Central memory CD8-positive, alpha-beta T cell (primary cell): ENCODE measurements around the gene CEP57.
"Not testable (repeated sequence)": the region's sequence is repeated elsewhere in the genome, so short reads cannot be mapped to it uniquely, and the experiment has no call there.

ENCODE experiments used
- ATAC-seq: fragments of 150-1000 bp; cut with Tn5 transposase; replicated peaks from 2 replicates; pipeline ENCODE4 v1.10.0; 2022; ENCODE audit warnings: mild to moderate bottlenecking, moderate FRiP score, moderate number of reproducible peaks; ENCODE audit not compliant: poor library complexity, severe bottlenecking; ENCODE audit errors: extremely low read depth
- DNase-seq, 2 donors: peaks; one replicate each; pipeline ENCODE4 v3.0.0; 2021; ENCODE audit warnings: low spot score in 2 of 2
- H3K27ac Mint-ChIP-seq: one replicate; pipeline ENCODE4 v1.8.0; 2022; ENCODE audit warnings: low read depth, mild to moderate bottlenecking, moderate library complexity, mixed read lengths
- H3K27me3 Mint-ChIP-seq: one replicate; pipeline ENCODE4 v1.8.0; 2022; ENCODE audit warnings: mixed read lengths
- H3K36me3 Mint-ChIP-seq: one replicate; pipeline ENCODE4 v1.8.0; 2022; ENCODE audit warnings: mild to moderate bottlenecking, moderate library complexity, mixed read lengths; ENCODE audit not compliant: insufficient read depth
- H3K4me1 Mint-ChIP-seq: one replicate; pipeline ENCODE4 v1.8.0; 2022; ENCODE audit warnings: mixed read lengths
- H3K4me3 Mint-ChIP-seq: one replicate; pipeline ENCODE4 v1.8.0; 2022; ENCODE audit warnings: mild to moderate bottlenecking, moderate library complexity, mixed read lengths
- H3K9me3 Mint-ChIP-seq: one replicate; pipeline ENCODE4 v1.8.0; 2022; ENCODE audit warnings: mixed read lengths

The CEP57 gene

GRCh38 chr11:95849087-95849825 lies 59.0 kb downstream of the CEP57 start:
- Mint-ChIP-seq H3K27ac (no peak overlapping the region), H3K27me3 (no peaks in the 10 kb centered on the region), H3K9me3 (no peaks in the 10 kb centered on the region), H3K4me3 (no peak overlapping the region), H3K4me1 (no peaks in the 10 kb centered on the region), H3K36me3 (peaks cover 16% of the 10 kb centered on the region)
- ATAC-seq (no peak), DNase-seq (no peak)

- Mint-ChIP-seq H3K4me1 (no peaks in the 10 kb centered on the region), H3K9me3 (no peaks in the 10 kb centered on the region), H3K4me3 (no peak overlapping the region), H3K27me3 (no peaks in the 10 kb centered on the region), H3K27ac (no peak overlapping the region), H3K36me3 (peaks cover 10% of the 10 kb centered on the region)
- no peak for ATAC-seq
- DNase-seq = no peak
These were observed 59.8 kb downstream of the CEP57 start for GRCh38 chr11:95850137-95850536.

DNA sequence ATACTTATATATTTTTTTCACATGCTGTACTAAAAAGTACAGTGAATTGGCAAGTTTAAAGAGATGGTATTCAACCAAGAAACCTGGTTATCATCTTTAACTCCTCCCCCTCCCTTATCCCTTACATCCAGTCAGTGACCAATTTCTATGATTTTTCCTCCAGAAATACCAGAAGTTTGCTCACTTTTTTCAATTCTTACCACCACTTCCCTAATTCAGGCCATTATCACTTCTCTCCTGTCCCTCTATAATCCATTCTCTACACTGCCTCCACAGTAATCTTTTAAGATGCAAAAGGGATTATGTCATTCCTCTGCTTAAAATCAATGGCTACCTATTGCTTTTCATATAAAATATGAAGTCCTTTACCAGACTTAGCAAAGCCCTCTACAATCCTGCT lies 62.8 kb downstream of the CEP57 start:
- Mint-ChIP-seq H3K9me3 (no peaks in the 10 kb centered on the region), H3K4me1 (no peaks in the 10 kb centered on the region), H3K36me3 (peaks cover 8% of the 10 kb centered on the region), H3K4me3 (no peak overlapping the region), H3K27ac (no peak overlapping the region), H3K27me3 (no peaks in the 10 kb centered on the region)
- ATAC-seq = no peak
- DNase-seq = no peak

GRCh38 chr11:95853862-95854261 lies 63.6 kb downstream of the CEP57 start:
- Mint-ChIP-seq H3K9me3 (no peaks in the 10 kb centered on the region), H3K36me3 (peaks cover 8% of the 10 kb centered on the region), H3K27ac (no peak overlapping the region), H3K4me3 (no peak overlapping the region), H3K27me3 (no peaks in the 10 kb centered on the region), H3K4me1 (no peaks in the 10 kb centered on the region)
- ATAC-seq (no peak), DNase-seq (no peak)

GRCh38 chr11:95854362-95854761 lies 64.1 kb downstream of the CEP57 start:
- not testable (repeated sequence) for H3K36me3 Mint-ChIP-seq, ATAC-seq, H3K4me3 Mint-ChIP-seq, H3K27ac Mint-ChIP-seq, H3K27me3 Mint-ChIP-seq, H3K9me3 Mint-ChIP-seq, DNase-seq, H3K4me1 Mint-ChIP-seq

DNA sequence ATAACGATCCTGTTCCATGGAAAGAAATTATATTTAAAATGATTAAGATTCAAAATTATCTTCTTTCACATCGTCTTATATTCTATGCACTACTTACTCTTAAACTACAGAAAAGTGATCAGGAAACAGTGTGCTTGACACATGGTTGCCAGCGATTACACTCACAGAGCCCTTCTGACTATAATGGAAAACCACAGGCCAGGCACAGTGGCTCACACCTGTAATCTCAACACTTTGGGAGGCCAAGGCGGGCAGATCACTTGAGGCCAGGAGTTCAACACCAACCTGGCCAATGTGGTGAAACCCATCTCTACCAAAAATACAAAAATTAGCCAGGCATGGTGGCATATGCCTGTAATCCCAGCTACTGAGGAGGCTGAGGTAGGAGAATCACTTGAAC lies 69.7 kb downstream of the CEP57 start:
- Mint-ChIP-seq H3K27ac (peak overlapping the region; percentile 17), H3K36me3 (peaks cover 12% of the 10 kb centered on the region)
- H3K27me3 Mint-ChIP-seq, H3K9me3 Mint-ChIP-seq, H3K4me3 Mint-ChIP-seq, H3K4me1 Mint-ChIP-seq, ATAC-seq, DNase-seq: not testable (repeated sequence)

DNA sequence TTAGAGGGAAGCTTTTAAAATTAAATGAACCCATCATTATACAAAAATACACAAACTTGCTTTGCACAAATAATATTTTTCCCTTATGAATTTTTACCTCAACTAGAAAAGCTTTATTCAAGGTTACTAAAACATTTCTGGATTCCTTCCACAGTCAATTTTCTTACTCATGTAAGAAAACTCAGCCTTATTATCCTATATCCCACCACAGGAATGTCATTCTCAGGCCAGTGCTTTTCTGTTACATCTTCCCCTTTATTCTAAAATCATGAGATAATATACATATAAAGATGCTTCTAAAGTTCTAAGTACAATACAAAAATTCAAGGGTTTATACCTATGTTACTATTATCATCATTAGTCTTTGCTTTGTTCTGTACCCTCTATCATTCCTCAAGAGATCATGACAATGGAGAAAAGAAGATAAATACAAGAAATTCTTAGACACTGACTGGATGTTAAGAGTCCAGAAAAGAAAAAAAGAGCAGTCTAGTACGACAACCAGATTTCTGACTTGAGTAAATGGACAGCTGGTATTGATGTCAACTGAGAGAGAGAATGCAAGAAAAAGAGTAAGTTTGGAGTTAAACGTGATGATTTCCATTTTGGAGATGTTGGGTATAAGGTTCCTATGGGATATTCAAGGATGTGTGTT lies 73.3 kb downstream of the CEP57 start:
- ATAC-seq (no peak), DNase-seq (no peak)
- H3K9me3 Mint-ChIP-seq = no peaks in the 10 kb centered on the region
- H3K36me3 Mint-ChIP-seq = peaks cover 8% of the 10 kb centered on the region
- H3K27ac Mint-ChIP-seq = no peak overlapping the region
- H3K27me3 Mint-ChIP-seq = no peaks in the 10 kb centered on the region
- H3K4me1 Mint-ChIP-seq = no peaks in the 10 kb centered on the region
- no peak overlapping the region for H3K4me3 Mint-ChIP-seq

GRCh38 chr11:95867105-95867504 lies 76.8 kb downstream of the CEP57 start:
- peaks cover 5% of the 10 kb centered on the region for H3K36me3 Mint-ChIP-seq
- no peaks in the 10 kb centered on the region for H3K9me3 Mint-ChIP-seq
- ATAC-seq = no peak
- no peaks in the 10 kb centered on the region for H3K27me3 Mint-ChIP-seq
- no peaks in the 10 kb centered on the region for H3K4me1 Mint-ChIP-seq
- no peak overlapping the region for H3K4me3 Mint-ChIP-seq
- H3K27ac Mint-ChIP-seq = no peak overlapping the region
- DNase-seq = no peak

- not testable (repeated sequence) for H3K36me3 Mint-ChIP-seq, ATAC-seq, H3K9me3 Mint-ChIP-seq, H3K27ac Mint-ChIP-seq, H3K4me3 Mint-ChIP-seq, DNase-seq, H3K27me3 Mint-ChIP-seq, H3K4me1 Mint-ChIP-seq
These were observed 80.6 kb downstream of the CEP57 start for GRCh38 chr11:95870877-95871276.

DNA sequence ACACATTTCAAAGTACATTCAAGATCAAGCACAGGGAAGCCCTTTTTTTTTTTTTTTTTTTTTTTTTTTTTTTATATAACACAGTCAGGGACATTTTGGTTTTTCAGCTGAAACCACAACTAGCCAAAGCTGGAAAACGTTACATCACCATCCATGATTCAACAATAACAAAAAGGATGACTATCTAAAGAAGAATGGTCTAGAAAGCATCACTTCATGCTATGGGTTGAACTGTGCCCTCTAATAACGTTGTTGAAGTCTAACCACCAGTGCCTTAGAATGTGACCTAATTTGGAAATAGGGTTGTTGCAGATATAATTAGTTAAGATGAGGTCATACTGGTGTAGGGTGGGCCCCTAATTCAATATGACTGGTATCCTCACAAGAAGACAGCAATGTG lies 87.0 kb downstream of the CEP57 start:
- Mint-ChIP-seq H3K27me3 (no peaks in the 10 kb centered on the region), H3K4me3 (no peak overlapping the region), H3K4me1 (no peaks in the 10 kb centered on the region), H3K27ac (no peak overlapping the region), H3K36me3 (peaks cover 3% of the 10 kb centered on the region), H3K9me3 (no peaks in the 10 kb centered on the region)
- DNase-seq (no peak), ATAC-seq (no peak)
